ENCODE data around the gene TMEFF2. TPM values are rescaled to one million over a fixed set of nuclear protein-coding genes. Genes with fewer than 3 reads are reported as not detected.

The TMEFF2 gene
- total and polyA plus RNA-seq, 2 donors (not counting 1 experiment from before 2014, with no cell fraction given) = not detected

DNA sequence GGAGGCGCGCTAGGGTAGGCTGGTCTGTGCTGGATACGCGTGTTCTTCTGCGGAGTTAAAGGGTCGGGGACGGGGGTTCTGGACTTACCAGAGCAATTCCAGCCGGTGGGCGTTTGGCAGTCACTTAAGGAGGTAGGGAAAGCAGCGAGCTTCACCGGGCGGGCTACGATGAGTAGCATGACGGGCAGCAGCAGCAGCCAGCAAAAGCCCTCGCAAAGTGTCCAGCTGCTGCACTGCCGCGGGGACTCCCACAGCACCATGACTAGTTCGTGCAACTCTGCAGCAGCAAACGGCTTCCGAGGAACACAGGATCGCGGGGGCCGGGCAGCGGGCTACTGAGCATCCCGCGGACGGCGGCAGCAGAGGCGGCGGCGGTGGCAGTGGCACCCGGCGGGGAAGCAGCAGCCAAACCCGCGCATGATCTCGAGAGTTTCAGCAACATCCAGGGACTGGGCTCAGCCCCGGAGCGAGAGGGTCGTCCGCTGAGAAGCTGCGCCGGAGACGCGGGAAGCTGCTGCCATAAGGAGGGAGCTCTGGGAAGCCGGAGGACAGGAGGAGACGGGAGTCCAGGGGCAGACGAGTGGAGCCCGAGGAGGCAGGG, 368 bp downstream of the TMEFF2 start:
- Mint-ChIP-seq H3K4me3 (peak overlapping the region; percentile 85), H3K9me3 (ENCODE audit: insufficient read depth) (no peaks in the 10 kb centered on the region), H3K4me1 (peaks cover 29% of the 10 kb centered on the region), H3K27me3 (peaks cover 53% of the 10 kb centered on the region), H3K27ac (no peak overlapping the region)
- Histone ChIP-seq H2AFZ (ENCODE audit: insufficient read depth, low read depth, low read length, poor library complexity, severe bottlenecking) (peak overlapping the region; percentile 76), H3K4me3 (ENCODE audit: control extremely low read depth in 1 of 5, extremely low read depth in 1 of 5, insufficient read depth in 1 of 5, low read depth in 2 of 5, low read length in 4 of 5) (peak overlapping the region in 4 of 5 experiments; percentile 29 to 52 (median 38)), H3K79me2 (ENCODE audit: control insufficient read depth, insufficient read depth, low read length) (no peaks in the 10 kb centered on the region), H3K36me3 (replicated peaks in 1 of 2; ENCODE audit: control extremely low read depth in 1 of 2, control insufficient read depth in 1 of 2, extremely low read depth in 1 of 2, insufficient read depth in 2 of 2, low read length in 1 of 2) (no peaks in the 10 kb centered on the region), H3K27me3 (replicated peaks in 1 of 4; ENCODE audit: control extremely low read depth in 1 of 4, control insufficient read depth in 3 of 4, insufficient read depth in 4 of 4, low read length in 3 of 4) (peaks cover 0 to 50% (median 43%) of the 10 kb centered on the region in 4 experiments), H4K20me1 (ENCODE audit: control insufficient read depth, insufficient read depth, low read length, poor library complexity, severe bottlenecking) (no peaks in the 10 kb centered on the region), H3K9me3 (ENCODE audit: control extremely low read depth in 1 of 3, control insufficient read depth in 2 of 3, insufficient read depth in 1 of 3, low read length in 2 of 3) (peaks cover 0 to 14% (median 0%) of the 10 kb centered on the region in 3 donors), H3K27ac (ENCODE audit: low read length in 2 of 2) (no peak overlapping the region), H3K4me2 (replicated peaks; ENCODE audit: low read depth, low read length, poor library complexity, severe bottlenecking) (peak overlapping the region; percentile 87), H3K4me1 (ENCODE audit: control insufficient read depth in 2 of 2, insufficient read depth in 2 of 2, low read length in 2 of 2) (peaks cover 28 to 31% of the 10 kb centered on the region in 2 donors), H3K9ac (ENCODE audit: low read length) (peak overlapping the region; percentile 63)
- 8% methylated on average over 46 of the region's 48 CpGs for WGBS (ENCODE audit: insufficient coverage)
- TF ChIP-seq, protein P1, sequence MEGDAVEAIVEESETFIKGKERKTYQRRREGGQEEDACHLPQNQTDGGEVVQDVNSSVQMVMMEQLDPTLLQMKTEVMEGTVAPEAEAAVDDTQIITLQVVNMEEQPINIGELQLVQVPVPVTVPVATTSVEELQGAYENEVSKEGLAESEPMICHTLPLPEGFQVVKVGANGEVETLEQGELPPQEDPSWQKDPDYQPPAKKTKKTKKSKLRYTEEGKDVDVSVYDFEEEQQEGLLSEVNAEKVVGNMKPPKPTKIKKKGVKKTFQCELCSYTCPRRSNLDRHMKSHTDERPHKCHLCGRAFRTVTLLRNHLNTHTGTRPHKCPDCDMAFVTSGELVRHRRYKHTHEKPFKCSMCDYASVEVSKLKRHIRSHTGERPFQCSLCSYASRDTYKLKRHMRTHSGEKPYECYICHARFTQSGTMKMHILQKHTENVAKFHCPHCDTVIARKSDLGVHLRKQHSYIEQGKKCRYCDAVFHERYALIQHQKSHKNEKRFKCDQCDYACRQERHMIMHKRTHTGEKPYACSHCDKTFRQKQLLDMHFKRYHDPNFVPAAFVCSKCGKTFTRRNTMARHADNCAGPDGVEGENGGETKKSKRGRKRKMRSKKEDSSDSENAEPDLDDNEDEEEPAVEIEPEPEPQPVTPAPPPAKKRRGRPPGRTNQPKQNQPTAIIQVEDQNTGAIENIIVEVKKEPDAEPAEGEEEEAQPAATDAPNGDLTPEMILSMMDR (IDR thresholded peaks at IDR 0.05) = no peak
- peak; percentile 71 for TF ChIP-seq EZH2 (IDR thresholded peaks at IDR 0.05; ENCODE audit: borderline replicate concordance, insufficient read depth, low read depth, low read length, poor library complexity, severe bottlenecking)
- ChIA-PET CTCF (interaction anchor here (0.6 to 1.0 kb wide), 2 partner anchors 12 to 660 kb away, joined by 3 read pairs; no protein-coding TSS in a partner anchor), POLR2A (no interaction called here)
- ATAC-seq (ENCODE audit: low read depth) = no peak
- DNase-seq = peak; percentile 46
- intact Hi-C loops (cut with micrococcal nuclease) = no loop called here

DNA sequence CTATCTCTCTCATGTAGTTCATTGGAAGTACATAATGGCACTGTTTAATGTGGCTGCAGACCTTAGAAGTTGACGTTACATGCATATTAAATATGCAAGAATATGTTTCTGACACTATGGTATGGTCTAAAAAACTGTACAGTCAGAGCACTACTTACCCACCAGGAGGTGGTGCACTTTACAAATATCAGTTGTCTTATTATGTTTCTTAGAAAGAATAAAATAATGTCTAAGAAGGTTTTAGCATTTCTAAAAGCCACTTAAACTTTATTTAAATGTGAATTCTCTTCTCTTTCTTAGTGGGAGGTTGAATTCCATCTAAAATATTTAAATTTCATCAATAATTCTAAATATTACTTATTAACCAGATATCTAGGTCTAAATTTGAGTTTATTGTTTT, 4.3 kb downstream of the TMEFF2 start:
- H3K36me3 ChIP-seq (replicated peaks in 1 of 2; ENCODE audit: control extremely low read depth in 1 of 2, control insufficient read depth in 1 of 2, extremely low read depth in 1 of 2, insufficient read depth in 2 of 2, low read length in 1 of 2) = no peaks in the 10 kb centered on the region
- peaks cover 0 to 28% (median 18%) of the 10 kb centered on the region in 4 experiments for H3K27me3 ChIP-seq (replicated peaks in 1 of 4; ENCODE audit: control extremely low read depth in 1 of 4, control insufficient read depth in 3 of 4, insufficient read depth in 4 of 4, low read length in 3 of 4)
- DNase-seq (peak; percentile 17), ATAC-seq (ENCODE audit: low read depth) (no peak)
- ChIA-PET POLR2A (no interaction called here), CTCF (no interaction called here)
- H2AFZ ChIP-seq (ENCODE audit: insufficient read depth, low read depth, low read length, poor library complexity, severe bottlenecking) = no peak overlapping the region
- H3K9me3 ChIP-seq (ENCODE audit: control extremely low read depth in 1 of 3, control insufficient read depth in 2 of 3, insufficient read depth in 1 of 3, low read length in 2 of 3) = peaks cover 0 to 9% (median 0%) of the 10 kb centered on the region in 3 donors
- H3K4me3 ChIP-seq (ENCODE audit: control extremely low read depth in 1 of 5, extremely low read depth in 1 of 5, insufficient read depth in 1 of 5, low read depth in 2 of 5, low read length in 4 of 5) = no peak overlapping the region
- no peak overlapping the region for H3K27ac ChIP-seq (ENCODE audit: low read length in 2 of 2)
- Mint-ChIP-seq H3K27ac (no peak overlapping the region), H3K4me3 (no peak overlapping the region), H3K27me3 (peaks cover 51% of the 10 kb centered on the region), H3K4me1 (peaks cover 15% of the 10 kb centered on the region), H3K9me3 (ENCODE audit: insufficient read depth) (no peaks in the 10 kb centered on the region)
- no peak overlapping the region for H3K4me2 ChIP-seq (replicated peaks; ENCODE audit: low read depth, low read length, poor library complexity, severe bottlenecking)
- TF ChIP-seq EZH2 (IDR thresholded peaks at IDR 0.05; ENCODE audit: borderline replicate concordance, insufficient read depth, low read depth, low read length, poor library complexity, severe bottlenecking) = no peak
- TF ChIP-seq, protein P1 (IDR thresholded peaks at IDR 0.05) = peak; percentile 29
- H3K9ac ChIP-seq (ENCODE audit: low read length) = no peak overlapping the region
- no peaks in the 10 kb centered on the region for H3K79me2 ChIP-seq (ENCODE audit: control insufficient read depth, insufficient read depth, low read length)
- no peaks in the 10 kb centered on the region for H4K20me1 ChIP-seq (ENCODE audit: control insufficient read depth, insufficient read depth, low read length, poor library complexity, severe bottlenecking)
- no CpG with 5 or more reads among the region's 1 CpG for WGBS (ENCODE audit: insufficient coverage)
- peaks cover 16 to 17% of the 10 kb centered on the region in 2 donors for H3K4me1 ChIP-seq (ENCODE audit: control insufficient read depth in 2 of 2, insufficient read depth in 2 of 2, low read length in 2 of 2)
- intact Hi-C loops (cut with micrococcal nuclease) = no loop called here

Measured in B cell (primary cell).